Measurements from ENCODE around the gene CHRNB2.

CHRNB2 gene

DNA sequence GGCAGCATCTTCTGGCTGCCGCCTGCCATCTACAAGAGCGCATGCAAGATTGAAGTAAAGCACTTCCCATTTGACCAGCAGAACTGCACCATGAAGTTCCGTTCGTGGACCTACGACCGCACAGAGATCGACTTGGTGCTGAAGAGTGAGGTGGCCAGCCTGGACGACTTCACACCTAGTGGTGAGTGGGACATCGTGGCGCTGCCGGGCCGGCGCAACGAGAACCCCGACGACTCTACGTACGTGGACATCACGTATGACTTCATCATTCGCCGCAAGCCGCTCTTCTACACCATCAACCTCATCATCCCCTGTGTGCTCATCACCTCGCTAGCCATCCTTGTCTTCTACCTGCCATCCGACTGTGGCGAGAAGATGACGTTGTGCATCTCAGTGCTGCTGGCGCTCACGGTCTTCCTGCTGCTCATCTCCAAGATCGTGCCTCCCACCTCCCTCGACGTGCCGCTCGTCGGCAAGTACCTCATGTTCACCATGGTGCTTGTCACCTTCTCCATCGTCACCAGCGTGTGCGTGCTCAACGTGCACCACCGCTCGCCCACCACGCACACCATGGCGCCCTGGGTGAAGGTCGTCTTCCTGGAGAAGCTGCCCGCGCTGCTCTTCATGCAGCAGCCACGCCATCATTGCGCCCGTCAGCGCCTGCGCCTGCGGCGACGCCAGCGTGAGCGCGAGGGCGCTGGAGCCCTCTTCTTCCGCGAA is 3.8 kb downstream of the CHRNB2 start:
- TF ChIP-seq, protein P1, sequence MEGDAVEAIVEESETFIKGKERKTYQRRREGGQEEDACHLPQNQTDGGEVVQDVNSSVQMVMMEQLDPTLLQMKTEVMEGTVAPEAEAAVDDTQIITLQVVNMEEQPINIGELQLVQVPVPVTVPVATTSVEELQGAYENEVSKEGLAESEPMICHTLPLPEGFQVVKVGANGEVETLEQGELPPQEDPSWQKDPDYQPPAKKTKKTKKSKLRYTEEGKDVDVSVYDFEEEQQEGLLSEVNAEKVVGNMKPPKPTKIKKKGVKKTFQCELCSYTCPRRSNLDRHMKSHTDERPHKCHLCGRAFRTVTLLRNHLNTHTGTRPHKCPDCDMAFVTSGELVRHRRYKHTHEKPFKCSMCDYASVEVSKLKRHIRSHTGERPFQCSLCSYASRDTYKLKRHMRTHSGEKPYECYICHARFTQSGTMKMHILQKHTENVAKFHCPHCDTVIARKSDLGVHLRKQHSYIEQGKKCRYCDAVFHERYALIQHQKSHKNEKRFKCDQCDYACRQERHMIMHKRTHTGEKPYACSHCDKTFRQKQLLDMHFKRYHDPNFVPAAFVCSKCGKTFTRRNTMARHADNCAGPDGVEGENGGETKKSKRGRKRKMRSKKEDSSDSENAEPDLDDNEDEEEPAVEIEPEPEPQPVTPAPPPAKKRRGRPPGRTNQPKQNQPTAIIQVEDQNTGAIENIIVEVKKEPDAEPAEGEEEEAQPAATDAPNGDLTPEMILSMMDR (IDR thresholded peaks at IDR 0.05), result no peak

DNA sequence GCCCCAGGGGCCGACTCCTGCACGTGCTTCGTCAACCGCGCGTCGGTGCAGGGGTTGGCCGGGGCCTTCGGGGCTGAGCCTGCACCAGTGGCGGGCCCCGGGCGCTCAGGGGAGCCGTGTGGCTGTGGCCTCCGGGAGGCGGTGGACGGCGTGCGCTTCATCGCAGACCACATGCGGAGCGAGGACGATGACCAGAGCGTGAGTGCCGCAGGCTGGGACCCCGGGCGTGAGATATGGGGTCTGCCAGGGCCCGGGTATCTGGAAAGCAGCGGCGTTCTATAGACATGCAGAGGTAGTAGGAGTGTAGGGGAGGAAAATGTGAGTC is 4.3 kb downstream of the CHRNB2 start:
- TF ChIP-seq, protein P1 (IDR thresholded peaks at IDR 0.05), result no peak

DNA sequence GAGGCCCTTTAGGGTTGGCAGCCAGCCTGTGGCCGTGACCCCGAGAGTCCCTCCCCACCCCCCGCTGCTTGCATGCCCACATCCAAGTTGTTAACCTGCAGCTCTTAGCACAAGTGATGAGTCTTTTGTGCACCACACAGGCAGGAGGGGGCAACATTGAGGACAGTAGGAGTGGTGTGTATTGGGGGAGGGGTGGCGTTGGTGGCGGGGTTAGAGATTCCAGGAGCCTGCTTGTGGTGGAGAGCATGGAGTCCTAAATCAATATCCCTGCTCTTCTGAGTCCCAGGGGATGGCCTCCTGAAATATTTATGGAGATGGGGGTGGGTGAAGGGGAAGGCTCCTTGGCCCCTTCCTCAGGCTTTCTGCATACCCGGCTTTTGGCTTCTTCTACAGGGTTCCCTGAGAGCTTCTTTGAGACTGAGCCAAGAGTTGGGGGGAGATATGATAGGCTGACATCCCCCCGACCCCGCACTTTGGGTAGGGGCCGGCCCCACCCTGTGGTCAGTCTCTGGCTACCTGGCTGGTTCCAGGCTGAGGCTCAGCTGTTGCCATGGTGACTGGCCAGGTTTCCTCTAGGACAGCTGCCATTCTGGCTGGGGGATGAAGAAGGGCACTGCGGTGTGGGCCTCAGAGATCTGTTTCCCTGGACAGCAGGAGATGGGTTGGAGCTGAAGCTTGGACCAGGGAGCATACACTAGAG is 5.0 kb downstream of the CHRNB2 start:
- TF ChIP-seq, protein P1 (IDR thresholded peaks at IDR 0.05), result no peak

DNA sequence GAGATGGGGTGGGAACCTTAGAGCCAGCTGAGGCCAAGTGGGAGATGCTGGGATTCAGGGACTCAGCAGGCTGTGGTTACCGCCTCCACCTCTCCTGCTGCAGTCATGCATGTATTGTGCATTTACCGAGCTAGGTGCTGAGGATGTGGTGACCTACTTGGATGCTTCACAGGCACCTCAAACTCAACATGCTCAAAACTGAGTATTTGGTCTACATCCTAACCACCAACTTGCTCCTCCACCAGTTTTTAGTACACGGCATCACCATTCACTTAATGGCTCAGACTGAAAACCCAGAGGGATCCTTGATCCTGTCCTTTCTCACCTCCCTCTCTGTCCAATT is 5.6 kb downstream of the CHRNB2 start:
- TF ChIP-seq, protein P1 (IDR thresholded peaks at IDR 0.05), result no peak

DNA sequence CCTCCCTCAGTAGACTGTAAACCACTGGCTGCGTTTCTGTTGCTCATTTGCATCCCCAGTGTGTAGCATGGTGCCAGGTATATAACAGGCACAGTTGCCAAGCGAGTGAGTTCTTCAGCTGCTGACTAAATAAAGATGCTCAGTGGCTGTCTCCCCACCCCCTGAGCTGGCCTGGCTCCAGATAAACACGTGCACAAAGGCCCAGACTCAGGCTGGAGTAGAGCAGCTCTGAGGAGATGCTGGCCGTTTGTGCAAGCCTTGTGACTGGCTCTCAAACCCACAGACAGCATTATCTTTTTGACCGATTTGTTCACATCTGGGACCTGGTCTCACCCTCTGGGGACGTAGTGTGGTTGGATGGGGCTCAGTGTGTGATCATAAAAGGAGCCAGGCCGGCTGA is 7.1 kb downstream of the CHRNB2 start:
- TF ChIP-seq, protein P1 (IDR thresholded peaks at IDR 0.05), result no peak

DNA sequence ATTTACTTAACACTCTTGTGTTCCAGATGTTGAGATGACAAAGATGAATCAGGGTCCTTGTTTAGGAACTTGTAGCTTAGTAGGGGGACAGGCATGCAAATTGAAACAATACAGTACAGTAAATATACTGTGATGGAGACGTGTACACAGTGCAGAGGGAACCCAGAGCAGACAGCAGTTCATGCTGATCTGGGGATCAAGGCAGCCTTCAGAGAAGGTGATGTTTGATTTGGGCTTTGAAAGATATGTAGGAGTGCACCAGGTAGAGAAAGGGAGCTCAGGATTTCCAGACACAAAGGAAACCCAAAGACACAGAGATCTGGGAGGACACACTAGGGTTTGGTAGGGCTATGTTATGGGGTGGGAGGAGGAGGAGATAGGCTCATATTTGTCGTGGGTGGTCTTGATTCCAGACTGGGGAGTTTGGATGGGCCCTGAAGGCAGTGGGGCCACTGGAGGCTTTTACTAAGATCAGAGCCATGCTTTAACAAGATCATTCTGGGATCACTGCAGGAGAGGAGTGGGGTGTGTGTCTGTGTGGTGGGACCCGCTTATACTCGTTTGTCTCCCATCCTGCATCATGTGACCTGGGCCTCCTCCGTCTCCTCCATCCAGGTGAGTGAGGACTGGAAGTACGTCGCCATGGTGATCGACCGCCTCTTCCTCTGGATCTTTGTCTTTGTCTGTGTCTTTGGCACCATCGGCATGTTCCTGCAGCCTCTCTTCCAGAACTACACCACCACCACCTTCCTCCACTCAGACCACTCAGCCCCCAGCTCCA is 7.8 kb downstream of the CHRNB2 start:
- TF ChIP-seq, protein P1 (IDR thresholded peaks at IDR 0.05), result no peak

DNA sequence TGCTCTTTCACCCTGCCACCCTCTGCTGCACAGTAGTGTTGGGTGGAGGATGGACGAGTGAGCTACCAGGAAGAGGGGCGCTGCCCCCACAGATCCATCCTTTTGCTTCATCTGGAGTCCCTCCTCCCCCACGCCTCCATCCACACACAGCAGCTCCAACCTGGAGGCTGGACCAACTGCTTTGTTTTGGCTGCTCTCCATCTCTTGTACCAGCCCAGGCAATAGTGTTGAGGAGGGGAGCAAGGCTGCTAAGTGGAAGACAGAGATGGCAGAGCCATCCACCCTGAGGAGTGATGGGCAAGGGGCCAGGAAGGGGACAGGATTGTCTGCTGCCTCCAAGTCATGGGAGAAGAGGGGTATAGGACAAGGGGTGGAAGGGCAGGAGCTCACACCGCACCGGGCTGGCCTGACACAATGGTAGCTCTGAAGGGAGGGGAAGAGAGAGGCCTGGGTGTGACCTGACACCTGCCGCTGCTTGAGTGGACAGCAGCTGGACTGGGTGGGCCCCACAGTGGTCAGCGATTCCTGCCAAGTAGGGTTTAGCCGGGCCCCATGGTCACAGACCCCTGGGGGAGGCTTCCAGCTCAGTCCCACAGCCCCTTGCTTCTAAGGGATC is 8.5 kb downstream of the CHRNB2 start:
- TF ChIP-seq, protein P1 (IDR thresholded peaks at IDR 0.05), result no peak
